Measurements from ENCODE around the gene TUBGCP5. TPM values are rescaled to one million over a fixed set of nuclear protein-coding genes. Genes with fewer than 3 reads are reported as not detected.
"Not testable (repeated sequence)": the region's sequence is repeated elsewhere in the genome, so short reads cannot be mapped to it uniquely, and the experiment has no call there.

Gene TUBGCP5
- total RNA-seq, 4 donors from 2014 or later = 8.1 to 18.3 (median 14.1) TPM

DNA sequence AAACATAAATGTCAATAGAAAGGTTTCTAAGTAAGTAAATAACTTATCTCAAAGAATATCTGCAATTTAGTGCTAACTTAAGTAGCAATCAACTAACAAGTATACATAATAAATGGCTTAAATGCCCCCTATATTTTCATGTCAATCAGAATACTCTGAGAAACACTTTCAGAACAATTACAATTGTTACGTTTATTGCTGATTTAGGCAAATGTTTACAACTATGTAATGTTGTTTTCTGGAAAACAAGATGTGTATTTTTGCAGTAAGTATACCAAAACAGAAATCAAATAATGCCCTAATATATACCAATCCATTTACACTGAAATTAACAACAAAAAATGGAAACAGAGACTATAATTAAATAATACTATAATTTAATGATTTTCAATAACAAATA is 13.2 kb downstream of the TUBGCP5 start:
- H3K9me3 ChIP-seq = no peaks in the 10 kb centered on the region
- H3K27ac ChIP-seq (replicated peaks in 1 of 4) = no peak overlapping the region
- H3K4me1 ChIP-seq = no peaks in the 10 kb centered on the region
- TF ChIP-seq POLR2AphosphoS5 (IDR thresholded peaks at IDR 0.05) (no peak), POLR2A (IDR thresholded peaks at IDR 0.05; ENCODE audit: low read depth) (no peak), EP300 (IDR thresholded peaks at IDR 0.05) (no peak)
- TF ChIP-seq, protein P1, sequence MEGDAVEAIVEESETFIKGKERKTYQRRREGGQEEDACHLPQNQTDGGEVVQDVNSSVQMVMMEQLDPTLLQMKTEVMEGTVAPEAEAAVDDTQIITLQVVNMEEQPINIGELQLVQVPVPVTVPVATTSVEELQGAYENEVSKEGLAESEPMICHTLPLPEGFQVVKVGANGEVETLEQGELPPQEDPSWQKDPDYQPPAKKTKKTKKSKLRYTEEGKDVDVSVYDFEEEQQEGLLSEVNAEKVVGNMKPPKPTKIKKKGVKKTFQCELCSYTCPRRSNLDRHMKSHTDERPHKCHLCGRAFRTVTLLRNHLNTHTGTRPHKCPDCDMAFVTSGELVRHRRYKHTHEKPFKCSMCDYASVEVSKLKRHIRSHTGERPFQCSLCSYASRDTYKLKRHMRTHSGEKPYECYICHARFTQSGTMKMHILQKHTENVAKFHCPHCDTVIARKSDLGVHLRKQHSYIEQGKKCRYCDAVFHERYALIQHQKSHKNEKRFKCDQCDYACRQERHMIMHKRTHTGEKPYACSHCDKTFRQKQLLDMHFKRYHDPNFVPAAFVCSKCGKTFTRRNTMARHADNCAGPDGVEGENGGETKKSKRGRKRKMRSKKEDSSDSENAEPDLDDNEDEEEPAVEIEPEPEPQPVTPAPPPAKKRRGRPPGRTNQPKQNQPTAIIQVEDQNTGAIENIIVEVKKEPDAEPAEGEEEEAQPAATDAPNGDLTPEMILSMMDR (IDR thresholded peaks at IDR 0.05) = no peak
- intact Hi-C loops (cut with DNase I) = no loop called here
- H3K27me3 ChIP-seq = no peaks in the 10 kb centered on the region
- no peak for DNase-seq (ENCODE audit: extremely low spot score)
- 91% methylated on average over 1 of the region's 1 CpG for WGBS
- no peak overlapping the region for H3K4me3 ChIP-seq
- H3K36me3 ChIP-seq = peaks cover 79 to 98% (median 91%) of the 10 kb centered on the region in 4 donors

DNA sequence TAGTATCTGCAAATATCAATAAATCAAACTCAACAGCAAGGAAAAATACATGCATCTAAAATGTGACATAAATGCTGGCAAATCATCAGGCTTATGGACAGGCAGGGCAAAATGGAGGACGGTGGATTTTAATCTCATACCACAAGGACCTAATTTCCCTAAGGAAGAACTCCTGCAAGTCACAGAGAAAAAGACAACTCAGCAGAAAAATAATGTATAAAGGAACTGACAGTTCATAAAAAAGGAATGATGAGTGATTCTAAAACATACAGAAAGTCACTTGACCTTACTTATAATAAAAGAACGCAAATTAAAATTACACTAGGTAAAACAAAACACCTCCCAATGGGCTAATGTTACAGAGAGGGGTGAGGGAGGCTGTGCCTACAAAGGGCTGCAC is 17.2 kb downstream of the TUBGCP5 start:
- H3K27me3 ChIP-seq = no peaks in the 10 kb centered on the region
- H3K4me3 ChIP-seq = no peak overlapping the region
- no peak for TF ChIP-seq EP300 (IDR thresholded peaks at IDR 0.05)
- TF ChIP-seq, protein P1 (IDR thresholded peaks at IDR 0.05) = no peak
- TF ChIP-seq POLR2A (IDR thresholded peaks at IDR 0.05; ENCODE audit: low read depth) = no peak
- TF ChIP-seq POLR2AphosphoS5 (IDR thresholded peaks at IDR 0.05) = no peak
- WGBS = 87% methylated on average over 2 of the region's 2 CpGs
- H3K36me3 ChIP-seq = peaks cover 82 to 98% (median 93%) of the 10 kb centered on the region in 4 donors
- no peaks in the 10 kb centered on the region for H3K4me1 ChIP-seq
- intact Hi-C loops (cut with DNase I) = no loop called here
- DNase-seq (ENCODE audit: extremely low spot score) = no peak
- no peaks in the 10 kb centered on the region for H3K9me3 ChIP-seq
- H3K27ac ChIP-seq (replicated peaks in 1 of 4) = no peak overlapping the region

DNA sequence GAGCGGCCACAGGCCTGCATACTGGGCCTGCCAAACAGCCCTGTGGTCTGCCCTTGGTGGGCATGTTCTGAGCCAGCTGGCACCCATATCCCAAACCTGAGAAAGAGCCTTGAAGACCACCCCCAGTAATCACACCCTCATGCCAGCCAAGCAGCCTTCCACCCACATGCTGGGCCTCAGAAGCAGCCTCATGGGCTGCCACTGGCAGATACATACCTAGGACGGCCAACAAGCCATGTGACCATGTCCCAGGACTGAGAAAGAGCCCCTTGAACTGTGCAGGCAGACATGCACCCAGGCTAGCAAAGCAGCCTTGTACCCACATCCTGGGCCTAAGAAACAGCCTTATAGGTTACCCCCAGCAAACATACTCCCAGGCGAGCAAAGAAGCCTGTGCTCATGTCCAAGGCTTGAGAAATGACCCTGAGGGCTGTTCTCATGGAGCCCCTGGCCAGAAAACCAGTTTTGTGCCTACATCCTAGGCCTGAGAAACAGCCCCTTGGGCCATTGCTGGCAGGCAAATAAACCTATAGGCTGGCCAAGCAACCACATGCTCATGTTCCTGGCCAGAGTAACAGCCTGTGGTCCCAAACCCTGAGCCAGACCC is 24.9 kb downstream of the TUBGCP5 start:
- H3K27me3 ChIP-seq = no peaks in the 10 kb centered on the region
- intact Hi-C loops (cut with DNase I) = no loop called here
- H3K9me3 ChIP-seq = no peaks in the 10 kb centered on the region
- no peak for DNase-seq (ENCODE audit: extremely low spot score)
- H3K27ac ChIP-seq (replicated peaks in 1 of 4) = no peak overlapping the region
- no peaks in the 10 kb centered on the region for H3K4me1 ChIP-seq
- no peak overlapping the region for H3K4me3 ChIP-seq
- H3K36me3 ChIP-seq = peaks cover 48 to 100% (median 87%) of the 10 kb centered on the region in 4 donors
- WGBS = 86% methylated on average over 1 of the region's 3 CpGs
- TF ChIP-seq POLR2A (IDR thresholded peaks at IDR 0.05; ENCODE audit: low read depth) (no peak), POLR2AphosphoS5 (IDR thresholded peaks at IDR 0.05) (no peak), EP300 (IDR thresholded peaks at IDR 0.05) (no peak)
- TF ChIP-seq, protein P1 (IDR thresholded peaks at IDR 0.05) = no peak

DNA sequence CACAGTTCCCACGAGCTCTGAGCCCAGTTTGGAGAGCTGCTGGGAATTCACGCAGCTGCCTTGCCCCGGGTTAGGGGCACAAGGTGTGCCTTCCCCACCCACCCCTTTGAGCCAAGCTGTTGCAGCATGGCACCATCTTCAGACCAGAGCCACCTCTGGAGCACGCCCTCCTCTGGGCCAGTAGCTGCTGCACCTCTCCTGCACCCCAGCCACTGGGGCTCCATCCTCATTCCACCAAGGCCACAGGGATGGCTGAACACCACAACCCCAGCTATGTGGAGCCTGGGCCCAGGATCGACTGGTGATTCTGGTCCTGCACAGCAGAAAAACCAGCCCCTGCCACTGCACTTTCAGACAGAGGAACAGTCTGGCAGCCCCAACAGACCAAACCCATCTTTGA is 25.7 kb downstream of the TUBGCP5 start:
- no peaks in the 10 kb centered on the region for H3K9me3 ChIP-seq
- H3K36me3 ChIP-seq = peaks cover 47 to 100% (median 83%) of the 10 kb centered on the region in 4 donors
- H3K27ac ChIP-seq (replicated peaks in 1 of 4) = no peak overlapping the region
- no peak overlapping the region for H3K4me3 ChIP-seq
- no peaks in the 10 kb centered on the region for H3K4me1 ChIP-seq
- DNase-seq (ENCODE audit: extremely low spot score) = no peak
- whole genome bisulfite sequencing = 97% methylated on average over 5 of the region's 5 CpGs
- intact Hi-C loops (cut with DNase I) = no loop called here
- no peaks in the 10 kb centered on the region for H3K27me3 ChIP-seq
- TF ChIP-seq, protein P1 (IDR thresholded peaks at IDR 0.05) = no peak
- TF ChIP-seq EP300 (IDR thresholded peaks at IDR 0.05) (no peak), POLR2AphosphoS5 (IDR thresholded peaks at IDR 0.05) (no peak), POLR2A (IDR thresholded peaks at IDR 0.05; ENCODE audit: low read depth) (no peak)

DNA sequence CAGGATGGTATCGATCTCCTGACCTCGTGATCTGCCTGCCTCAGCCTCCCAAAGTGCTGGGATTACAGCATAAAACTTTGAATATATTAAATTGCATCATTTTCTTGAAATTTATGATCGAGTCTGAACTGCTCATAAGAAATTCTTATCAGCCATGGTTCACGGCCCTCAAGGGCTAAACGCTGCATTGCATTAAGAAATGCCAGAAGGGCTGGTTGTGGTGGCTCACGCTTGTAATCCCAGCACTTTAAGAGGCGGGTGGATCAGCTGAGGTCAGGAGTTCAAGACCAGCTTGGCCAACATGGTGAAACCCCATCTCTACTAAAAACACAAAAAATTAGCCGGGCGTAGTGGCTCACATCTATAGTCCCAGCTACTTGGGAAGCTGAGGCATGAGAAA is 26.8 kb downstream of the TUBGCP5 start:
- H3K27me3 ChIP-seq; H3K27ac ChIP-seq (replicated peaks in 1 of 4); H3K4me3 ChIP-seq; DNase-seq (ENCODE audit: extremely low spot score); H3K4me1 ChIP-seq; H3K9me3 ChIP-seq; intact Hi-C loops (cut with DNase I): not testable (repeated sequence)
- H3K36me3 ChIP-seq = peaks cover 48 to 100% (median 84%) of the 10 kb centered on the region in 4 donors
- over 99% methylated on average over 9 of the region's 9 CpGs for WGBS
